ENCODE measurements around the gene COL21A1. TPM values are rescaled to one million over a fixed set of nuclear protein-coding genes. Genes with fewer than 3 reads are reported as not detected.

Gene COL21A1
- total RNA-seq, 1 experiment from 2014 or later: 1.8 TPM

- Histone ChIP-seq H2BK5ac (ENCODE audit: insufficient read length, low read length) (no peak overlapping the region), H2BK120ac (ENCODE audit: low read depth, low read length, poor library complexity, severe bottlenecking) (no peak overlapping the region), H3K4me1 (ENCODE audit: insufficient read depth, low read length) (no peaks in the 10 kb centered on the region), H3K23ac (ENCODE audit: insufficient read length, low read depth, low read length) (no peak overlapping the region), H3K9ac (ENCODE audit: extremely low read depth, insufficient read length, low read length) (no peak overlapping the region), H4K8ac (replicated peaks; ENCODE audit: insufficient read length, low read depth, low read length) (no peak overlapping the region), H2BK15ac (ENCODE audit: low read depth, low read length) (no peak overlapping the region), H2AFZ (ENCODE audit: low read length) (no peak overlapping the region), H3K27me3 (ENCODE audit: insufficient read depth, low read length) (no peaks in the 10 kb centered on the region), H4K20me1 (ENCODE audit: control insufficient read depth, insufficient read depth, insufficient read length) (no peaks in the 10 kb centered on the region), H4K91ac (ENCODE audit: insufficient read length, low read depth, low read length) (no peak overlapping the region), H3K4me2 (ENCODE audit: insufficient read depth, insufficient read length, low read length) (no peak overlapping the region), H3T11ph (ENCODE audit: low read length) (no peak overlapping the region), H3K56ac (ENCODE audit: insufficient read length, low read depth, low read length) (no peak overlapping the region), H3K4ac (ENCODE audit: low read depth, low read length) (no peak overlapping the region), H3K79me2 (ENCODE audit: insufficient read depth, low read length) (no peaks in the 10 kb centered on the region), H4K5ac (ENCODE audit: insufficient read length, low read depth, low read length) (no peak overlapping the region), H3K18ac (ENCODE audit: insufficient read length, low read depth, low read length) (no peak overlapping the region), H3K79me1 (ENCODE audit: insufficient read depth, low read depth, low read length, poor library complexity, severe bottlenecking) (no peaks in the 10 kb centered on the region), H3K9me3 (ENCODE audit: control insufficient read depth, low read depth, low read length) (no peaks in the 10 kb centered on the region), H3K27ac (ENCODE audit: insufficient read length, low read depth, low read length) (no peak overlapping the region), H2BK12ac (ENCODE audit: insufficient read length, low read depth, low read length) (no peak overlapping the region), H2BK20ac (ENCODE audit: low read depth, low read length, poor library complexity, severe bottlenecking) (no peak overlapping the region), H2AK5ac (ENCODE audit: insufficient read length, low read length) (no peak overlapping the region), H3K23me2 (ENCODE audit: insufficient read length, low read depth, low read length, poor library complexity, severe bottlenecking) (no peaks in the 10 kb centered on the region), H3K14ac (ENCODE audit: insufficient read depth, low read length) (no peak overlapping the region)
- Mint-ChIP-seq H3K9me3 (no peaks in the 10 kb centered on the region), H3K27ac (no peak overlapping the region), H3K36me3 (ENCODE audit: insufficient read depth in 1 of 3, low read depth in 3 of 3) (no peaks in the 10 kb centered on the region), H3K4me3 (no peak overlapping the region), H3K27me3 (ENCODE audit: low read depth) (no peaks in the 10 kb centered on the region), H3K4me1 (no peaks in the 10 kb centered on the region)
- WGBS (ENCODE audit: extremely low coverage, insufficient read length, low lambda C conversion rate): no CpG with 5 or more reads among the region's 4 CpGs
- DNase-seq: no peak
- no peak for TF ChIP-seq CTCF (conservative IDR thresholded peaks at IDR 0.05)
These were observed 203.6 kb downstream of the COL21A1 start for GRCh38 chr6:56043761-56044160.
